Naive thymus-derived CD4-positive, alpha-beta T cell (primary cell): ENCODE measurements around the gene MAMSTR. TPM values are rescaled to one million over a fixed set of nuclear protein-coding genes. Genes with fewer than 3 reads are reported as not detected.

ENCODE experiments used
- ATAC-seq: fragments of 150-1000 bp; cut with Tn5 transposase; 2 replicates; pipeline ENCODE4 v1.10.0; 2021; ENCODE audit warnings: mild to moderate bottlenecking, moderate library complexity
- CTCF ChIA-PET: fragments of 350-600 bp; sonication (Branson Sonifier 250); formaldehyde crosslinking; loops from one replicate; lab custom pipeline; 2021; ENCODE audit warnings: antibody characterized with exemption; lab: Charles Lee
- POLR2A ChIA-PET: fragments of 350-600 bp; sonication (Branson Sonifier 250); formaldehyde crosslinking; loops from one replicate; lab custom pipeline; 2021; ENCODE audit warnings: antibody characterized with exemption, inconsistent platforms; lab: Charles Lee
- DNase-seq, 9 donors: peaks; one replicate each; pipeline versions ENCODE4 v3.0.0 to v3.0.0-alpha.2; 2020 to 2022; ENCODE audit warnings: mixed read lengths in 1 of 9
- H3K27ac ChIP-seq: one replicate; pipeline ENCODE4 v1.7.0; 2013; ENCODE audit warnings: mild to moderate bottlenecking, low read depth, low read length, moderate library complexity
- H3K27me3 ChIP-seq, 2 donors: one replicate each; pipeline ENCODE4 v1.7.0; 2013; ENCODE audit warnings: low read length in 2 of 2, mild to moderate bottlenecking in 2 of 2, moderate library complexity in 2 of 2; ENCODE audit not compliant: control insufficient read depth in 2 of 2, insufficient read depth in 2 of 2
- H3K36me3 ChIP-seq, 3 experiments: 1 replicate in 2 of 3; 2 replicates in 1 of 3; pipeline ENCODE4 v1.7.0; 2013; ENCODE audit warnings: low read length in 3 of 3, mild to moderate bottlenecking in 3 of 3, moderate library complexity in 1 of 3; ENCODE audit not compliant: insufficient read depth in 3 of 3, control insufficient read depth in 2 of 3
- H3K4me1 ChIP-seq, 2 donors: one replicate each; pipeline ENCODE4 v1.7.0; 2013; ENCODE audit warnings: low read length in 2 of 2, mild to moderate bottlenecking in 2 of 2, moderate library complexity in 1 of 2; ENCODE audit not compliant: control insufficient read depth in 2 of 2, insufficient read depth in 2 of 2
- H3K4me3 ChIP-seq: 2 replicates; pipeline ENCODE4 v1.7.0; 2013; ENCODE audit warnings: mild to moderate bottlenecking, low read length
- H3K9me3 ChIP-seq, 3 experiments: 1 replicate in 2 of 3; 2 replicates in 1 of 3; pipeline ENCODE4 v1.7.0; 2013; ENCODE audit warnings: low read length in 3 of 3; ENCODE audit not compliant: control insufficient read depth in 2 of 3
- H3K27ac Mint-ChIP-seq, 9 donors: one replicate each; pipeline ENCODE4 v1.8.0; 2020 to 2022; ENCODE audit warnings: mixed read lengths in 9 of 9, mild to moderate bottlenecking in 8 of 9, moderate library complexity in 5 of 9, inconsistent platforms in 2 of 9
- H3K27me3 Mint-ChIP-seq, 5 donors: one replicate each; pipeline ENCODE4 v1.8.0; 2021 to 2022; ENCODE audit warnings: mixed read lengths in 5 of 5, mild to moderate bottlenecking in 1 of 5
- H3K36me3 Mint-ChIP-seq, 5 donors: one replicate each; pipeline ENCODE4 v1.8.0; 2020 to 2022; ENCODE audit warnings: mixed read lengths in 5 of 5, mild to moderate bottlenecking in 3 of 5, inconsistent platforms in 1 of 5
- H3K4me1 Mint-ChIP-seq, 7 donors: one replicate each; pipeline ENCODE4 v1.8.0; 2020 to 2022; ENCODE audit warnings: mixed read lengths in 7 of 7, mild to moderate bottlenecking in 3 of 7, inconsistent platforms in 1 of 7
- H3K4me3 Mint-ChIP-seq, 10 donors: one replicate each; pipeline ENCODE4 v1.8.0; 2020 to 2022; ENCODE audit warnings: mild to moderate bottlenecking in 10 of 10, mixed read lengths in 10 of 10, moderate library complexity in 6 of 10, inconsistent platforms in 2 of 10
- H3K9me3 Mint-ChIP-seq, 11 donors: one replicate each; pipeline ENCODE4 v1.8.0; 2020 to 2022; ENCODE audit warnings: mixed read lengths in 11 of 11, mild to moderate bottlenecking in 4 of 11, inconsistent platforms in 1 of 11, moderate library complexity in 1 of 11
- intact Hi-C, 2 donors: fragments of 100-400 bp; cut with micrococcal nuclease; formaldehyde crosslinking; loops; one replicate each; pipeline ENCODE4 v1.15.1; 2023
- polyA plus RNA-seq, 2 donors: library from polyadenylated mRNA; unstranded; fragments of 300-500 nt; fragmentation: Illumina TruSeq; gene quantifications; one replicate each; pipeline ENCODE4 v1.2.3, GENCODE V29; 2021
- total RNA-seq, 6 experiments: library from RNA in 5 of 6; stranded (reverse) in 5 of 6; gene quantifications; 1 replicate in 5 of 6; 2 replicates in 1 of 6; pipeline ENCODE4 v1.2.3 and lab custom pipeline; 2021 to 2026

Gene MAMSTR
- total and polyA plus RNA-seq, 7 experiments from 2014 or later, result 0.25 to 2.1 (median 0.87) TPM

- Histone ChIP-seq H3K4me3 (peak within 1 kb of the TSS; percentile 53), H3K4me1 (peaks cover 4 to 26% of the 10 kb centered on the region in 2 donors), H3K27ac (peak within 1 kb of the TSS; percentile 41), H3K36me3 (no peaks in the 10 kb centered on the region), H3K27me3 (peaks cover 0 to under 1% of the 10 kb centered on the region in 2 donors), H3K9me3 (no peaks in the 10 kb centered on the region)
- H3K27me3 Mint-ChIP-seq, result peaks cover 0 to 20% (median 0%) of the 10 kb centered on the region in 5 donors
- ChIA-PET CTCF (no interaction called here), POLR2A (interaction anchor here (0.8 to 2.0 kb wide), 3 partner anchors 15 to 94 kb away, joined by 3 to 9 read pairs (median 7); no protein-coding TSS in a partner anchor)
- peaks cover 0 to 2% (median 0%) of the 10 kb centered on the region in 11 donors for H3K9me3 Mint-ChIP-seq
- intact Hi-C loops, result no loop called here
- ATAC-seq (no peak), DNase-seq (no peak)
- peak within 1 kb of the TSS in 2 of 9 donors; percentile 41 to 43 for H3K27ac Mint-ChIP-seq
- peaks cover 7 to 23% (median 18%) of the 10 kb centered on the region in 7 donors for H3K4me1 Mint-ChIP-seq
- H3K36me3 Mint-ChIP-seq, result no peaks in the 10 kb centered on the region
- H3K4me3 Mint-ChIP-seq, result peak within 1 kb of the TSS; percentile 42 to 81 (median 56)
These were observed 20.8 kb upstream of the MAMSTR start, which contains the start of gene RASIP1 for GRCh38 chr19:48740164-48740972. TSS of gene RASIP1 (minus strand) at chr19:48740610. CDS start at chr19:48740282, 328 bp downstream.

- H3K4me3 Mint-ChIP-seq, result peak overlapping the region in 9 of 10 donors; percentile 32 to 77 (median 56)
- ATAC-seq, result no peak
- peaks cover 4 to 26% of the 10 kb centered on the region in 2 donors for H3K4me1 ChIP-seq
- DNase-seq, result no peak
- peaks cover 7 to 22% (median 17%) of the 10 kb centered on the region in 7 donors for H3K4me1 Mint-ChIP-seq
- H3K27me3 Mint-ChIP-seq, result peaks cover 0 to 20% (median 0%) of the 10 kb centered on the region in 5 donors
- H3K27ac Mint-ChIP-seq, result peak overlapping the region in 1 of 9 donors; percentile 41
- H3K9me3 Mint-ChIP-seq, result peaks cover 0 to 2% (median 0%) of the 10 kb centered on the region in 11 donors
- no peaks in the 10 kb centered on the region for H3K9me3 ChIP-seq
- POLR2A ChIA-PET, result interaction anchor here (0.6 to 2.0 kb wide), 8 partner anchors 14 to 226 kb away, joined by 3 to 9 read pairs (median 3); no protein-coding TSS in a partner anchor
- peak overlapping the region; percentile 53 for H3K4me3 ChIP-seq
- H3K36me3 ChIP-seq, result no peaks in the 10 kb centered on the region
- no peaks in the 10 kb centered on the region for H3K27me3 ChIP-seq
- CTCF ChIA-PET, result interaction anchor here (1.4 to 1.5 kb wide), 3 partner anchors 12 to 94 kb away, joined by 4 to 11 read pairs (median 10); partner anchors contain the start of gene CA11
- peak overlapping the region; percentile 41 for H3K27ac ChIP-seq
- intact Hi-C loops, result loop anchor here (1.0 to 5.0 kb wide), 7 partner anchors 13 to 247 kb away; partner anchors contain the start of genes BCAT2 (in 1 of the 2), CA11 (in 1 of the 2), FUT1 (in 1 of the 2) and FUT2 (in 1 of the 2)
- H3K36me3 Mint-ChIP-seq, result no peaks in the 10 kb centered on the region
These were observed 20.1 kb upstream of the MAMSTR start for GRCh38 chr19:48739404-48740163.

- DNase-seq, result peak; percentile 73 to 95 (median 84)
- Histone ChIP-seq H3K9me3 (no peaks in the 10 kb centered on the region), H3K4me3 (peak overlapping the region; percentile 53), H3K36me3 (no peaks in the 10 kb centered on the region), H3K27me3 (no peaks in the 10 kb centered on the region), H3K4me1 (peaks cover 4 to 26% of the 10 kb centered on the region in 2 donors), H3K27ac (peak overlapping the region; percentile 41)
- H3K27ac Mint-ChIP-seq, result peak overlapping the region in 7 of 9 donors; percentile 17 to 68 (median 52)
- intact Hi-C loops, result loop anchor here (1.0 to 5.0 kb wide), 11 partner anchors 13 to 246 kb away; partner anchors contain the start of genes CA11 (in 2 of the 2), BCAT2 (in 1 of the 2), FUT1 (in 1 of the 2) and FUT2 (in 1 of the 2)
- peaks cover 0 to 2% (median 0%) of the 10 kb centered on the region in 11 donors for H3K9me3 Mint-ChIP-seq
- CTCF ChIA-PET, result interaction anchor here (0.7 to 1.5 kb wide), 4 partner anchors 13 to 93 kb away, joined by 3 to 11 read pairs (median 7); partner anchors contain the start of gene CA11
- peak overlapping the region in 9 of 10 donors; percentile 48 to 74 (median 66) for H3K4me3 Mint-ChIP-seq
- no peaks in the 10 kb centered on the region for H3K36me3 Mint-ChIP-seq
- H3K27me3 Mint-ChIP-seq, result peaks cover 0 to 20% (median 0%) of the 10 kb centered on the region in 5 donors
- peaks cover 7 to 22% (median 17%) of the 10 kb centered on the region in 7 donors for H3K4me1 Mint-ChIP-seq
- POLR2A ChIA-PET, result interaction anchor here (0.6 to 2.0 kb wide), 7 partner anchors 13 to 227 kb away, joined by 3 to 9 read pairs (median 3); no protein-coding TSS in a partner anchor
- ATAC-seq, result peak; percentile 97
These were observed 19.3 kb upstream of the MAMSTR start for GRCh38 chr19:48738557-48739403.

GRCh38 chr19:48737360-48737998 is 18.0 kb upstream of the MAMSTR start:
- DNase-seq (no peak), ATAC-seq (no peak)
- Mint-ChIP-seq H3K27me3 (peaks cover 0 to 15% (median 0%) of the 10 kb centered on the region in 5 donors), H3K27ac (peak overlapping the region in 3 of 9 donors; percentile 46 to 67 (median 56)), H3K4me1 (peaks cover 7 to 22% (median 17%) of the 10 kb centered on the region in 7 donors), H3K36me3 (no peaks in the 10 kb centered on the region), H3K4me3 (peak overlapping the region in 4 of 10 donors; percentile 33 to 57 (median 38)), H3K9me3 (peaks cover 0 to 2% (median 0%) of the 10 kb centered on the region in 11 donors)
- H3K27ac ChIP-seq, result no peak overlapping the region
- no peaks in the 10 kb centered on the region for H3K27me3 ChIP-seq
- no peaks in the 10 kb centered on the region for H3K9me3 ChIP-seq
- H3K4me1 ChIP-seq, result peaks cover 4 to 26% of the 10 kb centered on the region in 2 donors
- no peak overlapping the region for H3K4me3 ChIP-seq
- intact Hi-C loops, result loop anchor here (5.0 kb wide), 3 partner anchors 40 to 245 kb away; partner anchors contain the start of gene FUT2 (in 1 of the 2)
- no peaks in the 10 kb centered on the region for H3K36me3 ChIP-seq
- POLR2A ChIA-PET, result interaction anchor here (0.5 to 2.0 kb wide), 5 partner anchors 10 to 1159 kb away, joined by 3 to 6 read pairs (median 3); no protein-coding TSS in a partner anchor
- CTCF ChIA-PET, result interaction anchor here (0.7 kb wide), 1 partner anchor 48 kb away, joined by 3 read pairs; no protein-coding TSS in a partner anchor

GRCh38 chr19:48735031-48735615 is 15.6 kb upstream of the MAMSTR start:
- intact Hi-C loops, result loop anchor here (5.0 kb wide), 3 partner anchors 38 to 243 kb away; partner anchors contain the start of gene FUT2 (in 1 of the 2)
- ChIA-PET CTCF (interaction anchor here (0.7 kb wide), 1 partner anchor 340 kb away, joined by 4 read pairs; no protein-coding TSS in a partner anchor), POLR2A (interaction anchor here (0.6 kb wide), 1 partner anchor 46 kb away, joined by 3 read pairs; no protein-coding TSS in a partner anchor)
- Mint-ChIP-seq H3K36me3 (peaks cover 0 to 7% (median 5%) of the 10 kb centered on the region in 5 donors), H3K27ac (no peak overlapping the region), H3K4me1 (peaks cover 0 to 10% (median 6%) of the 10 kb centered on the region in 7 donors), H3K4me3 (no peak overlapping the region), H3K9me3 (peaks cover 0 to 6% (median 0%) of the 10 kb centered on the region in 11 donors), H3K27me3 (peaks cover 0 to 9% (median 6%) of the 10 kb centered on the region in 5 donors)
- DNase-seq, result no peak
- Histone ChIP-seq H3K36me3 (no peaks in the 10 kb centered on the region), H3K4me3 (no peak overlapping the region), H3K27ac (no peak overlapping the region), H3K27me3 (no peaks in the 10 kb centered on the region), H3K9me3 (no peaks in the 10 kb centered on the region), H3K4me1 (peaks cover 4 to 11% of the 10 kb centered on the region in 2 donors)
- no peak for ATAC-seq
